ENCODE data around the gene SNRNP40. TPM values are rescaled to one million over a fixed set of nuclear protein-coding genes. Genes with fewer than 3 reads are reported as not detected.

Gene SNRNP40
- total RNA-seq, 3 donors from 2014 or later (not counting 1 experiment from before 2014, with no cell fraction given): 57.9 to 71.2 (median 60.3) TPM

DNA sequence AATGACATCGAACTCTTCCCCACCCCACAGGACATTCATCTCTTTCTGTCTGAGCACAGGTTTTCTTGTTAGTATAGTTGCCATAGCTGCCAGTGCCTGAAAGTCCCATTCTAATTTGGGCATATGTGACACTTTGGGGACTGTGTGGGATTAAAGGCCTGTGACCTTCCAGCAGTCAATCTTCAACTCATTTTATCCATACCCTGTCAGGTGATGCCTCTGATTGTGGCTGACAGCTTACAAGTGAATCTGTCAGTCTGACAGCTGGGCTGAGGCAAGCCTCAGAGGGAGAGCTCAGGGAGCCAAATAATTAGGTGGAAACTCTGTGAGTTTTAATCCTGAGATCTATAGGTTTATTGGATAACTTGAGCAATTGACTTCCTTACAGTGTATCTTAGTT, 29.9 kb upstream of the SNRNP40 start:
- no peak overlapping the region for H3K4me3 ChIP-seq (ENCODE audit: low read length)
- Mint-ChIP-seq H3K9me3 (no peaks in the 10 kb centered on the region), H3K4me3 (no peak overlapping the region), H3K27ac (no peak overlapping the region), H3K4me1 (peaks cover 0 to 10% of the 10 kb centered on the region in 2 donors), H3K36me3 (no peaks in the 10 kb centered on the region), H3K27me3 (ENCODE audit: low read depth in 2 of 2) (no peaks in the 10 kb centered on the region)
- no peak overlapping the region for H3K27ac ChIP-seq (ENCODE audit: low read length)
- no peaks in the 10 kb centered on the region for H3K9me3 ChIP-seq (ENCODE audit: control insufficient read depth, insufficient read depth, low read length)
- TF ChIP-seq, protein P1, sequence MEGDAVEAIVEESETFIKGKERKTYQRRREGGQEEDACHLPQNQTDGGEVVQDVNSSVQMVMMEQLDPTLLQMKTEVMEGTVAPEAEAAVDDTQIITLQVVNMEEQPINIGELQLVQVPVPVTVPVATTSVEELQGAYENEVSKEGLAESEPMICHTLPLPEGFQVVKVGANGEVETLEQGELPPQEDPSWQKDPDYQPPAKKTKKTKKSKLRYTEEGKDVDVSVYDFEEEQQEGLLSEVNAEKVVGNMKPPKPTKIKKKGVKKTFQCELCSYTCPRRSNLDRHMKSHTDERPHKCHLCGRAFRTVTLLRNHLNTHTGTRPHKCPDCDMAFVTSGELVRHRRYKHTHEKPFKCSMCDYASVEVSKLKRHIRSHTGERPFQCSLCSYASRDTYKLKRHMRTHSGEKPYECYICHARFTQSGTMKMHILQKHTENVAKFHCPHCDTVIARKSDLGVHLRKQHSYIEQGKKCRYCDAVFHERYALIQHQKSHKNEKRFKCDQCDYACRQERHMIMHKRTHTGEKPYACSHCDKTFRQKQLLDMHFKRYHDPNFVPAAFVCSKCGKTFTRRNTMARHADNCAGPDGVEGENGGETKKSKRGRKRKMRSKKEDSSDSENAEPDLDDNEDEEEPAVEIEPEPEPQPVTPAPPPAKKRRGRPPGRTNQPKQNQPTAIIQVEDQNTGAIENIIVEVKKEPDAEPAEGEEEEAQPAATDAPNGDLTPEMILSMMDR (IDR thresholded peaks at IDR 0.05): no peak
- WGBS (ENCODE audit: insufficient coverage): no CpG with 5 or more reads among the region's 1 CpG
- no peaks in the 10 kb centered on the region for H3K4me1 ChIP-seq (ENCODE audit: control insufficient read depth, insufficient read depth, low read length)
- DNase-seq (no peak), ATAC-seq (no peak)
- H3K27me3 ChIP-seq (ENCODE audit: control insufficient read depth, insufficient read depth, low read length): no peaks in the 10 kb centered on the region
- peaks cover 9% of the 10 kb centered on the region for H3K36me3 ChIP-seq (ENCODE audit: control insufficient read depth, insufficient read depth, low read length)
- intact Hi-C loops (cut with micrococcal nuclease): no loop called here

DNA sequence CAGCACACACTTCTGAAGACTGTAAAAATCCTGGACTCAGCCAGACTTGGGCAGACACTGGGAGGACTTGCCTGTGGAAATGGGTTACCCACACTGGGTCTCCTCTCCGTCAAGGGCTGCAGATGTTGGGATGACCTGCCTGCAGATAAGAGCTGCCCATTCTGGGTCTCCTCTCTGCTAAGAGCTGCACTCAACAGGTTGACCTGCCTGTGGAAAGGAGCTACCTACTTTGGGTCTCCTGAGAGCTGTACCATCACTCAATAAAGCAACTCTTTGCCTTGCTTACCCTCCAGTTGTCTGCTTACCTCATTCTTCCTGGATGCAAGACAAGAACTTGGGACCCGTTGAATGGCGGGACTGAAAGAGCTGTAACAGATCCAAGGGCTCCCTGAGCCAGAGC, 28.4 kb upstream of the SNRNP40 start:
- Histone ChIP-seq H3K27ac (ENCODE audit: low read length) (no peak overlapping the region), H3K4me3 (ENCODE audit: low read length) (no peak overlapping the region), H3K27me3 (ENCODE audit: control insufficient read depth, insufficient read depth, low read length) (no peaks in the 10 kb centered on the region), H3K36me3 (ENCODE audit: control insufficient read depth, insufficient read depth, low read length) (peaks cover 20% of the 10 kb centered on the region), H3K9me3 (ENCODE audit: control insufficient read depth, insufficient read depth, low read length) (no peaks in the 10 kb centered on the region), H3K4me1 (ENCODE audit: control insufficient read depth, insufficient read depth, low read length) (no peaks in the 10 kb centered on the region)
- Mint-ChIP-seq H3K27ac (no peak overlapping the region), H3K36me3 (no peaks in the 10 kb centered on the region), H3K4me3 (no peak overlapping the region), H3K4me1 (peaks cover 0 to 7% of the 10 kb centered on the region in 2 donors), H3K27me3 (ENCODE audit: low read depth in 2 of 2) (no peaks in the 10 kb centered on the region), H3K9me3 (no peaks in the 10 kb centered on the region)
- 99% methylated on average over 3 of the region's 3 CpGs for WGBS (ENCODE audit: insufficient coverage)
- DNase-seq (no peak), ATAC-seq (no peak)
- TF ChIP-seq, protein P1 (IDR thresholded peaks at IDR 0.05): no peak
- intact Hi-C loops (cut with micrococcal nuclease): no loop called here

GRCh38 chr1:31324093-31324492, 27.5 kb upstream of the SNRNP40 start:
- Mint-ChIP-seq H3K9me3 (no peaks in the 10 kb centered on the region), H3K4me1 (no peaks in the 10 kb centered on the region), H3K4me3 (no peak overlapping the region), H3K36me3 (peaks cover 1% of the 10 kb centered on the region), H3K27ac (no peak overlapping the region), H3K27me3 (ENCODE audit: low read depth in 2 of 2) (no peaks in the 10 kb centered on the region)
- ATAC-seq (no peak), DNase-seq (no peak)
- intact Hi-C loops (cut with micrococcal nuclease): no loop called here
- no peaks in the 10 kb centered on the region for H3K27me3 ChIP-seq (ENCODE audit: control insufficient read depth, insufficient read depth, low read length)
- H3K4me3 ChIP-seq (ENCODE audit: low read length): no peak overlapping the region
- TF ChIP-seq, protein P1 (IDR thresholded peaks at IDR 0.05): no peak
- WGBS (ENCODE audit: insufficient coverage): 95% methylated on average over 4 of the region's 4 CpGs
- H3K27ac ChIP-seq (ENCODE audit: low read length): no peak overlapping the region
- H3K4me1 ChIP-seq (ENCODE audit: control insufficient read depth, insufficient read depth, low read length): no peaks in the 10 kb centered on the region
- H3K36me3 ChIP-seq (ENCODE audit: control insufficient read depth, insufficient read depth, low read length): peaks cover 24% of the 10 kb centered on the region
- H3K9me3 ChIP-seq (ENCODE audit: control insufficient read depth, insufficient read depth, low read length): no peaks in the 10 kb centered on the region

DNA sequence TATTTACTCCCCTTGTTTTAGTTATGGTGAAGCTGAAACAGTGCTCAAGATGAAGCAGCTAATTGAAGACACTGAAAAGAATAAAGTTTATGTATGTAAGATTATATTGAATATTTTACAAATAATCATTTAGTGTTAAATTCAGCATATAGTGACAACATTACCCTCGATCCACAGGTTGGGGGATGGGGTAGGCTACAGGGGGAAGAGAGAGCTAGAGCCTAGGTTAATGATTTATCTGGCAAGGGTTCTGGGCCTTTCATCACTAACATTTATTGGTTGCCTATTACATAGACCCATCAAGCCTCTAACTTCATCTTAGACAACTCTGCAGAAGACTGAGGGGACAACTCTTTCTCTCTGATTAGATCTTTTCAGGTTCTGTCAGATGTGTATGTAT, 21.6 kb upstream of the SNRNP40 start:
- Mint-ChIP-seq H3K27ac (no peak overlapping the region), H3K36me3 (peaks cover 17% of the 10 kb centered on the region), H3K27me3 (ENCODE audit: low read depth in 2 of 2) (no peaks in the 10 kb centered on the region), H3K4me1 (no peaks in the 10 kb centered on the region), H3K4me3 (no peak overlapping the region), H3K9me3 (no peaks in the 10 kb centered on the region)
- TF ChIP-seq, protein P1 (IDR thresholded peaks at IDR 0.05): no peak
- ATAC-seq (no peak), DNase-seq (no peak)
- intact Hi-C loops (cut with micrococcal nuclease): no loop called here
- Histone ChIP-seq H3K4me3 (ENCODE audit: low read length) (no peak overlapping the region), H3K27me3 (ENCODE audit: control insufficient read depth, insufficient read depth, low read length) (no peaks in the 10 kb centered on the region), H3K36me3 (ENCODE audit: control insufficient read depth, insufficient read depth, low read length) (peaks cover 48% of the 10 kb centered on the region), H3K4me1 (ENCODE audit: control insufficient read depth, insufficient read depth, low read length) (no peaks in the 10 kb centered on the region), H3K27ac (ENCODE audit: low read length) (no peak overlapping the region), H3K9me3 (ENCODE audit: control insufficient read depth, insufficient read depth, low read length) (no peaks in the 10 kb centered on the region)
- 100% methylated on average over 1 of the region's 1 CpG for WGBS (ENCODE audit: insufficient coverage)
